HG03460 (cell line): ENCODE results near the gene RAB3C.

Experiments
- ATAC-seq: cut with Tn5 transposase; IDR thresholded peaks from one replicate; pipeline ENCODE4 v1.9.1; 2021; ENCODE audit not compliant: unreplicated experiment

Gene RAB3C

GRCh38 chr5:58765058-58765457 lies 182.2 kb downstream of the RAB3C start:
- ATAC-seq = no peak

- no peak for ATAC-seq
Measured at GRCh38 chr5:58767104-58767503, 184.2 kb downstream of the RAB3C start.

- no peak for ATAC-seq
Measured at GRCh38 chr5:58770136-58770535, 187.3 kb downstream of the RAB3C start.

- no peak for ATAC-seq
Measured at GRCh38 chr5:58771796-58772195, 188.9 kb downstream of the RAB3C start.

- ATAC-seq = no peak
Measured at GRCh38 chr5:58773744-58774441, 191.0 kb downstream of the RAB3C start.

- no peak for ATAC-seq
Measured at GRCh38 chr5:58774937-58775336, 192.1 kb downstream of the RAB3C start.

GRCh38 chr5:58775701-58776262 lies 192.9 kb downstream of the RAB3C start:
- ATAC-seq = peak; percentile 70

GRCh38 chr5:58776559-58776958 lies 193.7 kb downstream of the RAB3C start:
- no peak for ATAC-seq

- ATAC-seq = no peak
Measured at GRCh38 chr5:58778888-58779287, 196.0 kb downstream of the RAB3C start.

GRCh38 chr5:58786035-58786434 lies 203.2 kb downstream of the RAB3C start:
- ATAC-seq = peak; percentile 71

- no peak for ATAC-seq
Measured at GRCh38 chr5:58786711-58787303, 203.9 kb downstream of the RAB3C start.

- ATAC-seq = no peak
Measured at GRCh38 chr5:58787987-58788386, 205.1 kb downstream of the RAB3C start.

- ATAC-seq = no peak
Measured at GRCh38 chr5:58793888-58794657, 211.2 kb downstream of the RAB3C start.

- ATAC-seq = peak; percentile 42
Measured at GRCh38 chr5:58794875-58795274, 212.0 kb downstream of the RAB3C start.

- peak; percentile 51 for ATAC-seq
Measured at GRCh38 chr5:58795327-58795726, 212.5 kb downstream of the RAB3C start.

GRCh38 chr5:58797021-58797420 lies 214.1 kb downstream of the RAB3C start:
- ATAC-seq = no peak

- ATAC-seq = no peak
Measured at GRCh38 chr5:58800356-58800755, 217.5 kb downstream of the RAB3C start.

- ATAC-seq = no peak
Measured at GRCh38 chr5:58800861-58801540, 218.1 kb downstream of the RAB3C start.

- ATAC-seq = no peak
Measured at GRCh38 chr5:58803056-58803455, 220.2 kb downstream of the RAB3C start.

GRCh38 chr5:58804291-58804690 lies 221.4 kb downstream of the RAB3C start:
- no peak for ATAC-seq

- no peak for ATAC-seq
Measured at GRCh38 chr5:58810086-58810485, 227.2 kb downstream of the RAB3C start.
